Prostate gland (tissue), 2 donors: Measurements from ENCODE around the gene GFM1. TPM values are rescaled to one million over a fixed set of nuclear protein-coding genes. Genes with fewer than 3 reads are reported as not detected.

Source experiments
- DNase-seq: peaks from one replicate; pipeline ENCODE4 v3.0.0-alpha.2; 2019; ENCODE audit warnings: low spot score
- H3K27ac ChIP-seq, 2 donors: fragments of 200-600 bp; sonication (generic); 2 replicates each; pipeline ENCODE4 v1.5.1; 2017 to 2019
- H3K27me3 ChIP-seq: fragments of 200-600 bp; sonication (generic); replicated peaks from 2 replicates; pipeline ENCODE4 v1.5.1; 2019; ENCODE audit not compliant: insufficient read depth
- H3K36me3 ChIP-seq, 2 donors: fragments of 200-600 bp; sonication (generic); 1 replicate in 1 of 2; 2 replicates in 1 of 2; pipeline versions ENCODE4 v1.5.1 to v1.8.1; 2017 to 2019
- H3K4me1 ChIP-seq: fragments of 200-600 bp; sonication (generic); replicated peaks from 2 replicates; pipeline ENCODE4 v1.5.1; 2019
- H3K4me3 ChIP-seq, 2 donors: fragments of 200-600 bp; sonication (generic); 2 replicates each; pipeline ENCODE4 v1.5.1; 2017 to 2019
- H3K9me3 ChIP-seq: fragments of 200-600 bp; sonication (generic); 2 replicates; pipeline ENCODE4 v1.5.1; 2017
- CTCF ChIP-seq, 4 experiments: fragments of 200-600 bp in 2 of 4; fragments of 450-650 bp in 2 of 4; sonication (generic) in 2 of 4; IDR thresholded peaks; 1 replicate in 3 of 4; 2 replicates in 1 of 4; pipeline ENCODE4 v1.5.1; 2016 to 2019; ENCODE audit warnings: antibody characterized with exemption in 4 of 4, mild to moderate bottlenecking in 2 of 4, moderate library complexity in 2 of 4
- POLR2A ChIP-seq: fragments of 450-650 bp; IDR thresholded peaks from one replicate; pipeline ENCODE4 v1.6.1; 2016; ENCODE audit warnings: antibody characterized with exemption, mild to moderate bottlenecking
- POLR2AphosphoS5 ChIP-seq: sonication (generic); formaldehyde crosslinking; IDR thresholded peaks from one replicate; pipeline ENCODE4 v1.6.1; 2017; ENCODE audit warnings: antibody characterized with exemption
- whole genome bisulfite sequencing: methylation state at CpG from one replicate; pipeline ENCODE4 v1.1.5; 2018; 5-methylcytosine and 5-hydroxymethylcytosine counted together
- intact Hi-C: fragments of 100-400 bp; cut with DNase I; formaldehyde crosslinking; loops from one replicate; pipeline ENCODE4 v1.14.2; 2022
- total RNA-seq, 2 donors: library from RNA; depleted of rRNA; stranded (reverse); fragments of >200 nt; gene quantifications; one replicate each; pipeline ENCODE4 v1.1.0, GENCODE V29; 2016

The GFM1 gene
- total RNA-seq, 2 donors from 2014 or later: 54.1 to 68.9 TPM

DNA sequence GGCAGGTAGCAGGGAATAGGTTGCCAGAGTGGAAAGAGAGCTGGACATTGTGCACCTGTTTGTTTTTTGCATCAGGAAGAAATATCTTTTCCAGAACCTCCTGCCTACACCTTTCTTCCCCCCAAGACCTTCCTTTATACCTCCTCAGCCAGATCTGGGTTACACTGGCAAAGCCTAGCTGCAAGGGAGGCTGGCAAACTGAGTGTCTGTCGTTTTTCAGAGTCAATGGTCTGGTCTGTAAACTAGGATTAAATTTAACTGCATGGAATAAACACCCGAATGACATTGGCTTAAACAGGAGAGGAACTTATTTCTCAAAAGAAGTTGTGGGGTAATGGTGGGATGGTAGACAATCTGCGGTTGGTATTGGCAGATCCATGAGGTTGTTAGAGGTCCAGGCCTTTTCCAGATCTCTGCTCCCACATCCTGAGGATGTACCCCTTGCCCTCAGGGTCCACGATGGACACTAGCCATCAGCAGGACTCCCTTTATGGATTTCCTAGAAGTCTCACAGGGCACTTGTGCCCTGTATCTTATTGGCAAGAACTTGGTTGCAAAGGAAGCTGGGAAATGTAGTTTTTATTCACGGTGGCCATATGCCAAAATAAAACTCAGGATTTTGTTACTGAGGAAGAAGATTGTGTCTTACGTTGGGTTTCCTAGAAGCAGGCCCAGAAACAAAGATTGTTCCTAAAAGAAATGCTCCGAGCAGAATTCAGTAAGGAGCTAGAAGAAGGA, 91.1 kb downstream of the GFM1 start:
- Histone ChIP-seq H3K27me3 (no peaks in the 10 kb centered on the region), H3K4me1 (peaks cover 7% of the 10 kb centered on the region), H3K27ac (no peak overlapping the region), H3K4me3 (no peak overlapping the region), H3K9me3 (no peaks in the 10 kb centered on the region), H3K36me3 (no peaks in the 10 kb centered on the region)
- no peak for DNase-seq
- no peak for TF ChIP-seq CTCF (IDR thresholded peaks at IDR 0.05)
- TF ChIP-seq POLR2A: no peak
- TF ChIP-seq POLR2AphosphoS5: no peak
- 87% methylated on average over 7 of the region's 7 CpGs for WGBS
- intact Hi-C loops: no loop called here

- no peak for DNase-seq
- no peaks in the 10 kb centered on the region for H3K27me3 ChIP-seq
- H3K36me3 ChIP-seq: no peaks in the 10 kb centered on the region
- H3K27ac ChIP-seq: no peak overlapping the region
- TF ChIP-seq POLR2AphosphoS5 (no peak), POLR2A (no peak), CTCF (IDR thresholded peaks at IDR 0.05) (no peak)
- H3K4me1 ChIP-seq: no peaks in the 10 kb centered on the region
- intact Hi-C loops: no loop called here
- 95% methylated on average over 2 of the region's 2 CpGs for WGBS
- no peaks in the 10 kb centered on the region for H3K9me3 ChIP-seq
- H3K4me3 ChIP-seq: no peak overlapping the region
These were observed 93.1 kb downstream of the GFM1 start for GRCh38 chr3:158737410-158737809.

- H3K27ac ChIP-seq: no peak overlapping the region
- no peaks in the 10 kb centered on the region for H3K27me3 ChIP-seq
- no peaks in the 10 kb centered on the region for H3K4me1 ChIP-seq
- H3K9me3 ChIP-seq: no peaks in the 10 kb centered on the region
- intact Hi-C loops: no loop called here
- no peak for DNase-seq
- 73% methylated on average over 9 of the region's 9 CpGs for WGBS
- no peak overlapping the region for H3K4me3 ChIP-seq
- no peaks in the 10 kb centered on the region for H3K36me3 ChIP-seq
- no peak for TF ChIP-seq CTCF (IDR thresholded peaks at IDR 0.05)
- no peak for TF ChIP-seq POLR2AphosphoS5
- TF ChIP-seq POLR2A: no peak
These were observed 93.8 kb downstream of the GFM1 start for GRCh38 chr3:158737976-158738615.

- intact Hi-C loops: no loop called here
- no peaks in the 10 kb centered on the region for H3K4me1 ChIP-seq
- H3K27ac ChIP-seq: no peak overlapping the region
- H3K36me3 ChIP-seq: no peaks in the 10 kb centered on the region
- DNase-seq: no peak
- H3K27me3 ChIP-seq: no peaks in the 10 kb centered on the region
- H3K9me3 ChIP-seq: no peaks in the 10 kb centered on the region
- TF ChIP-seq POLR2AphosphoS5 (no peak), CTCF (IDR thresholded peaks at IDR 0.05) (no peak), POLR2A (no peak)
- no peak overlapping the region for H3K4me3 ChIP-seq
- WGBS: 97% methylated on average over 6 of the region's 6 CpGs
These were observed 94.3 kb downstream of the GFM1 start for GRCh38 chr3:158738653-158739052.

DNA sequence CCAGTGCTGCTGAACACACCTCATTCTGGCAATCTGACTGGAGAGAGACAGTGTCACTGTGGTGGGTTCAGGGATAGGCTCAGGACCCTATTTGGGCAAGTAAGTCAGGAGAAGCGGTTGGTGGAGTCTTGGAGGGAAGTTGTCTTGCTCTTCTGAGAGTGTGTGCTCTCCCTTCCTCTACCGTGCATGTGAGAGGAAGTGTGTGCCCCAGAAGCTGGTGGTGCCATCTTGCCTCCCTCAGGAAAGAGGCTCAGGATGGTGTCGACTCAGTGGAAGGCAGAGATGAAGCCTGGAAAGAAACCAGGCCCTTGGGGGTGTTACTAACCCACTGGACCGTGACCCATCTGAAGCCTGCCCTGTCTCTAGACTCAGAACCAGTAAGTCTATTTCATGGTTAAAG, 94.8 kb downstream of the GFM1 start:
- H3K27ac ChIP-seq: no peak overlapping the region
- WGBS: 93% methylated on average over 4 of the region's 4 CpGs
- H3K36me3 ChIP-seq: no peaks in the 10 kb centered on the region
- TF ChIP-seq POLR2A (no peak), POLR2AphosphoS5 (no peak), CTCF (IDR thresholded peaks at IDR 0.05) (no peak)
- intact Hi-C loops: no loop called here
- H3K9me3 ChIP-seq: no peaks in the 10 kb centered on the region
- H3K4me1 ChIP-seq: no peaks in the 10 kb centered on the region
- no peak overlapping the region for H3K4me3 ChIP-seq
- DNase-seq: no peak
- no peaks in the 10 kb centered on the region for H3K27me3 ChIP-seq
